Measurements from ENCODE around the gene ATP5F1D.

DNA sequence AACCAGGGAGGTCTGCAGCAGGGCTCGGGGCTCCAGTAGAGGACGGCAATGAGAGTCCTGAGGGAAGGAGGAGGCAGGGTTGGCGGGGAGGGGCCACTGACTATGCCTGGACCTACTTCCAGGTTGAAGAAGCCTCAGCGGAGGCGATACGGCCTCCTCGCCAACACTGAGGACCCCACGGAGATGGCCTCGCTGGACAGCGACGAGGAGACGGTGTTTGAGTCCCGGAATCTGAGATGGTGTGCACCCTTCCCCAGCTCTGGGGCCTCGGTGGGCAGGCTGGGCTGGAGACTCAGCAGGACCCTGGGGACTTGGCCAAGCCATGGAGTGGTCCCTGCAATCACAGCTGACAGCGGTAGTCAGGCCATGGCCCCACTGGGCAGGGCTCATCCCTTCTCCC, 35.5 kb downstream of the ATP5F1D start:
- no peak for TF ChIP-seq PAX5 (IDR thresholded peaks at IDR 0.05; ENCODE audit: insufficient read depth, low read length, severe bottlenecking)
- no peak for TF ChIP-seq POU2F2 (IDR thresholded peaks at IDR 0.05; ENCODE audit: low read depth, low read length)
- TF ChIP-seq POLR2AphosphoS5 (IDR thresholded peaks at IDR 0.05; ENCODE audit: low read depth, low read length), result no peak
- TF ChIP-seq POLR2A (IDR thresholded peaks at IDR 0.05; ENCODE audit: low read depth, low read length), result no peak
- no peak for TF ChIP-seq TAF1 (IDR thresholded peaks at IDR 0.05; ENCODE audit: low read depth, low read length)
- TF ChIP-seq SPI1 (IDR thresholded peaks at IDR 0.05; ENCODE audit: low read depth, low read length), result no peak
